IMR-90 (cell line): ENCODE results near the gene CLDN14.

Experiments used
- POLR2A ChIP-seq: IDR thresholded peaks from 2 replicates; pipeline ENCODE4 v1.6.1; 2012; ENCODE audit warnings: mild to moderate bottlenecking, low read depth, low read length
- RAD21 ChIP-seq: IDR thresholded peaks from 2 replicates; pipeline ENCODE4 v1.6.1; 2012; ENCODE audit warnings: low read length, improper control_type of control experiment
- SMC3 ChIP-seq: fragments of 150-350 bp; IDR thresholded peaks from 2 replicates; pipeline ENCODE4 v1.6.1; 2016; ENCODE audit warnings: low read depth, mild to moderate bottlenecking, antibody characterized with exemption, low read length, moderate library complexity
- TF ChIP-seq, protein P1 (sequence below): conservative IDR thresholded peaks from 2 replicates; pipeline ENCODE4 v1.5.1; 2012; ENCODE audit warnings: mild to moderate bottlenecking, low read depth, low read length, improper control_type of control experiment
- TF ChIP-seq, protein P2 (sequence below): fragments of 150-350 bp; IDR thresholded peaks from 2 replicates; pipeline ENCODE4 v1.6.1; 2017; ENCODE audit warnings: mild to moderate bottlenecking, antibody characterized with exemption, low read length, low read depth

DNA sequence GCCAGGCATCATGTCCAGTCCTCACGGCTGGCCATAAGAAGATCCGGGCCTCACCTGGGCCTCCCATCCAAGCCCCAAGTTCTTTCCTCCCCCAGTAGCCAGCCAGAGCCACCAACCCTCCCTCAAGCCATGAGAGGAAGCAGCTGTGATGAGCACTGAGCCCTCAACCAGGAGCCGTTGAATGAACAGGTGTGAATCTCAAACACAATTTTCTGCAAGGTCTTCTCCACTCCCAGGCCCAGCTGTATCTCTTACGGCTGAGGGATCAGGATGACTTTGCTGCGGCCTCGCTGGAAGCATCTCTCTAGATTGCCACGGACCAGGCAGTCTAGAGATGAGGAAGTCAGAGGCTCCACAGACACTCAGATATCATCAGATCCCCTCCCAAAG lies 9.8 kb upstream of the CLDN14 start:
- TF ChIP-seq, protein P1, sequence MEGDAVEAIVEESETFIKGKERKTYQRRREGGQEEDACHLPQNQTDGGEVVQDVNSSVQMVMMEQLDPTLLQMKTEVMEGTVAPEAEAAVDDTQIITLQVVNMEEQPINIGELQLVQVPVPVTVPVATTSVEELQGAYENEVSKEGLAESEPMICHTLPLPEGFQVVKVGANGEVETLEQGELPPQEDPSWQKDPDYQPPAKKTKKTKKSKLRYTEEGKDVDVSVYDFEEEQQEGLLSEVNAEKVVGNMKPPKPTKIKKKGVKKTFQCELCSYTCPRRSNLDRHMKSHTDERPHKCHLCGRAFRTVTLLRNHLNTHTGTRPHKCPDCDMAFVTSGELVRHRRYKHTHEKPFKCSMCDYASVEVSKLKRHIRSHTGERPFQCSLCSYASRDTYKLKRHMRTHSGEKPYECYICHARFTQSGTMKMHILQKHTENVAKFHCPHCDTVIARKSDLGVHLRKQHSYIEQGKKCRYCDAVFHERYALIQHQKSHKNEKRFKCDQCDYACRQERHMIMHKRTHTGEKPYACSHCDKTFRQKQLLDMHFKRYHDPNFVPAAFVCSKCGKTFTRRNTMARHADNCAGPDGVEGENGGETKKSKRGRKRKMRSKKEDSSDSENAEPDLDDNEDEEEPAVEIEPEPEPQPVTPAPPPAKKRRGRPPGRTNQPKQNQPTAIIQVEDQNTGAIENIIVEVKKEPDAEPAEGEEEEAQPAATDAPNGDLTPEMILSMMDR = no peak
- TF ChIP-seq SMC3 (no peak), RAD21 (no peak), POLR2A (no peak)
- TF ChIP-seq, protein P2, sequence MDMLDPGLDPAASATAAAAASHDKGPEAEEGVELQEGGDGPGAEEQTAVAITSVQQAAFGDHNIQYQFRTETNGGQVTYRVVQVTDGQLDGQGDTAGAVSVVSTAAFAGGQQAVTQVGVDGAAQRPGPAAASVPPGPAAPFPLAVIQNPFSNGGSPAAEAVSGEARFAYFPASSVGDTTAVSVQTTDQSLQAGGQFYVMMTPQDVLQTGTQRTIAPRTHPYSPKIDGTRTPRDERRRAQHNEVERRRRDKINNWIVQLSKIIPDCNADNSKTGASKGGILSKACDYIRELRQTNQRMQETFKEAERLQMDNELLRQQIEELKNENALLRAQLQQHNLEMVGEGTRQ = no peak
